Measurements from ENCODE around the gene INHBB.
"Not testable (repeated sequence)": the region's sequence is repeated elsewhere in the genome, so short reads cannot be mapped to it uniquely, and the experiment has no call there.

- not testable (repeated sequence) for TF ChIP-seq POLR2A, TAF1, POLR2AphosphoS5, SPI1, POU2F2 (IDR thresholded peaks at IDR 0.05; ENCODE audit: low read depth, low read length)
These were observed 45.4 kb downstream of the INHBB start for GRCh38 chr2:120391382-120391781.

Data from GM12891 (cell line).